H1 (cell line): ENCODE measurements around the gene DDX56. TPM values are rescaled to one million over a fixed set of nuclear protein-coding genes. Genes with fewer than 3 reads are reported as not detected.

Experiments used
- CHD2 ChIP-seq: IDR thresholded peaks from 2 replicates; pipeline ENCODE4 v1.6.1; 2012; ENCODE audit warnings: low read length, improper control_type of control experiment
- KDM5A ChIP-seq: fragments of 200-600 bp; IDR thresholded peaks from 2 replicates; pipeline ENCODE4 v1.7.1; 2012; ENCODE audit warnings: mild to moderate bottlenecking, low read length, inconsistent platforms, mixed read lengths
- polyA plus RNA-seq, 7 experiments: library from polyadenylated mRNA; depleted of rRNA in 3 of 7; stranded (reverse) in 5 of 7; unstranded in 2 of 7; fragments of >200 nt in 5 of 7; fragments of 200-250 nt in 2 of 7; gene quantifications; 1 replicate in 5 of 7; 2 replicates in 1 of 7; 4 replicates in 1 of 7; pipeline versions ENCODE4 v1.2.1 to v1.2.3, GENCODE V29; 2011 to 2013; ENCODE audit warnings: missing spikeins in 2 of 7, mixed read lengths in 2 of 7
- total RNA-seq: library from RNA; stranded (reverse); fragmentation: NEBNext Ultra II Directional; extraction: Animal tissue kit (Norgen Biotek cat#: 25700); gene quantifications from 2 replicates; pipeline ENCODE4 v1.2.1, GENCODE V29; 2021
- TF ChIP-seq, protein P1 (sequence below): fragments of 300-600 bp; sonication (generic); IDR thresholded peaks from 2 replicates; pipeline ENCODE4 v1.7.1; 2012; ENCODE audit warnings: low read length, moderate library complexity, mild to moderate bottlenecking, inconsistent platforms; ENCODE audit not compliant: insufficient replicate concordance

Gene DDX56
- total and polyA plus RNA-seq, 2 of the 8 experiments (the other 6 are each of a cell fraction or from before 2014, with no cell fraction given), result 56.9 to 81.6 TPM

DNA sequence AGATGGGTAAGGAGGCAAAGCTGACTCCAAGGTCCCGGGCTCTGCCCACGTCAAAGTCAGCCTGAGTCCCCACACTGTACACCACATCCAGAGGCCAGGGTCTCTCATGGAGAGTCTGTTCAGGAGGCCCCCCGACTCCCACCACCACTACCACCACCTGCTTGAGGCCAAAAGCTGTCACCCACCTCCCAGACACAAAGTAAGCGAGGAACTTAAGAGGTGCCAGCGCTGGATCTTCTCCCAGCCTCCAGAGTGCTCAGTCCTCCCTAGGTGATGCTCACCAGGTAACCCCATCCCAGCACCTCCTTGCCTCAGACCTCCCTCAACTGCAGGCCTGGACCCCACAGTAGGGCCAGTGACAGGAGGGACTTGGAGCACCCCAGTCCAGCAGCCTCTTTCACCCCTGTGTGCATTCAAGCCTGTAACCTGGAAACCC lies 33.1 kb downstream of the DDX56 start (continued):
- TF ChIP-seq, protein P1, sequence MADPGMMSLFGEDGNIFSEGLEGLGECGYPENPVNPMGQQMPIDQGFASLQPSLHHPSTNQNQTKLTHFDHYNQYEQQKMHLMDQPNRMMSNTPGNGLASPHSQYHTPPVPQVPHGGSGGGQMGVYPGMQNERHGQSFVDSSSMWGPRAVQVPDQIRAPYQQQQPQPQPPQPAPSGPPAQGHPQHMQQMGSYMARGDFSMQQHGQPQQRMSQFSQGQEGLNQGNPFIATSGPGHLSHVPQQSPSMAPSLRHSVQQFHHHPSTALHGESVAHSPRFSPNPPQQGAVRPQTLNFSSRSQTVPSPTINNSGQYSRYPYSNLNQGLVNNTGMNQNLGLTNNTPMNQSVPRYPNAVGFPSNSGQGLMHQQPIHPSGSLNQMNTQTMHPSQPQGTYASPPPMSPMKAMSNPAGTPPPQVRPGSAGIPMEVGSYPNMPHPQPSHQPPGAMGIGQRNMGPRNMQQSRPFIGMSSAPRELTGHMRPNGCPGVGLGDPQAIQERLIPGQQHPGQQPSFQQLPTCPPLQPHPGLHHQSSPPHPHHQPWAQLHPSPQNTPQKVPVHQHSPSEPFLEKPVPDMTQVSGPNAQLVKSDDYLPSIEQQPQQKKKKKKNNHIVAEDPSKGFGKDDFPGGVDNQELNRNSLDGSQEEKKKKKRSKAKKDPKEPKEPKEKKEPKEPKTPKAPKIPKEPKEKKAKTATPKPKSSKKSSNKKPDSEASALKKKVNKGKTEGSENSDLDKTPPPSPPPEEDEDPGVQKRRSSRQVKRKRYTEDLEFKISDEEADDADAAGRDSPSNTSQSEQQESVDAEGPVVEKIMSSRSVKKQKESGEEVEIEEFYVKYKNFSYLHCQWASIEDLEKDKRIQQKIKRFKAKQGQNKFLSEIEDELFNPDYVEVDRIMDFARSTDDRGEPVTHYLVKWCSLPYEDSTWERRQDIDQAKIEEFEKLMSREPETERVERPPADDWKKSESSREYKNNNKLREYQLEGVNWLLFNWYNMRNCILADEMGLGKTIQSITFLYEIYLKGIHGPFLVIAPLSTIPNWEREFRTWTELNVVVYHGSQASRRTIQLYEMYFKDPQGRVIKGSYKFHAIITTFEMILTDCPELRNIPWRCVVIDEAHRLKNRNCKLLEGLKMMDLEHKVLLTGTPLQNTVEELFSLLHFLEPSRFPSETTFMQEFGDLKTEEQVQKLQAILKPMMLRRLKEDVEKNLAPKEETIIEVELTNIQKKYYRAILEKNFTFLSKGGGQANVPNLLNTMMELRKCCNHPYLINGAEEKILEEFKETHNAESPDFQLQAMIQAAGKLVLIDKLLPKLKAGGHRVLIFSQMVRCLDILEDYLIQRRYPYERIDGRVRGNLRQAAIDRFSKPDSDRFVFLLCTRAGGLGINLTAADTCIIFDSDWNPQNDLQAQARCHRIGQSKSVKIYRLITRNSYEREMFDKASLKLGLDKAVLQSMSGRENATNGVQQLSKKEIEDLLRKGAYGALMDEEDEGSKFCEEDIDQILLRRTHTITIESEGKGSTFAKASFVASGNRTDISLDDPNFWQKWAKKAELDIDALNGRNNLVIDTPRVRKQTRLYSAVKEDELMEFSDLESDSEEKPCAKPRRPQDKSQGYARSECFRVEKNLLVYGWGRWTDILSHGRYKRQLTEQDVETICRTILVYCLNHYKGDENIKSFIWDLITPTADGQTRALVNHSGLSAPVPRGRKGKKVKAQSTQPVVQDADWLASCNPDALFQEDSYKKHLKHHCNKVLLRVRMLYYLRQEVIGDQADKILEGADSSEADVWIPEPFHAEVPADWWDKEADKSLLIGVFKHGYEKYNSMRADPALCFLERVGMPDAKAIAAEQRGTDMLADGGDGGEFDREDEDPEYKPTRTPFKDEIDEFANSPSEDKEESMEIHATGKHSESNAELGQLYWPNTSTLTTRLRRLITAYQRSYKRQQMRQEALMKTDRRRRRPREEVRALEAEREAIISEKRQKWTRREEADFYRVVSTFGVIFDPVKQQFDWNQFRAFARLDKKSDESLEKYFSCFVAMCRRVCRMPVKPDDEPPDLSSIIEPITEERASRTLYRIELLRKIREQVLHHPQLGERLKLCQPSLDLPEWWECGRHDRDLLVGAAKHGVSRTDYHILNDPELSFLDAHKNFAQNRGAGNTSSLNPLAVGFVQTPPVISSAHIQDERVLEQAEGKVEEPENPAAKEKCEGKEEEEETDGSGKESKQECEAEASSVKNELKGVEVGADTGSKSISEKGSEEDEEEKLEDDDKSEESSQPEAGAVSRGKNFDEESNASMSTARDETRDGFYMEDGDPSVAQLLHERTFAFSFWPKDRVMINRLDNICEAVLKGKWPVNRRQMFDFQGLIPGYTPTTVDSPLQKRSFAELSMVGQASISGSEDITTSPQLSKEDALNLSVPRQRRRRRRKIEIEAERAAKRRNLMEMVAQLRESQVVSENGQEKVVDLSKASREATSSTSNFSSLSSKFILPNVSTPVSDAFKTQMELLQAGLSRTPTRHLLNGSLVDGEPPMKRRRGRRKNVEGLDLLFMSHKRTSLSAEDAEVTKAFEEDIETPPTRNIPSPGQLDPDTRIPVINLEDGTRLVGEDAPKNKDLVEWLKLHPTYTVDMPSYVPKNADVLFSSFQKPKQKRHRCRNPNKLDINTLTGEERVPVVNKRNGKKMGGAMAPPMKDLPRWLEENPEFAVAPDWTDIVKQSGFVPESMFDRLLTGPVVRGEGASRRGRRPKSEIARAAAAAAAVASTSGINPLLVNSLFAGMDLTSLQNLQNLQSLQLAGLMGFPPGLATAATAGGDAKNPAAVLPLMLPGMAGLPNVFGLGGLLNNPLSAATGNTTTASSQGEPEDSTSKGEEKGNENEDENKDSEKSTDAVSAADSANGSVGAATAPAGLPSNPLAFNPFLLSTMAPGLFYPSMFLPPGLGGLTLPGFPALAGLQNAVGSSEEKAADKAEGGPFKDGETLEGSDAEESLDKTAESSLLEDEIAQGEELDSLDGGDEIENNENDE, result no peak
- TF ChIP-seq KDM5A (no peak), CHD2 (no peak)
